ENCODE data around the gene MNAT1. TPM values are rescaled to one million over a fixed set of nuclear protein-coding genes. Genes with fewer than 3 reads are reported as not detected.

The MNAT1 gene
- total RNA-seq, 1 experiment from 2014 or later = 95.7 TPM

DNA sequence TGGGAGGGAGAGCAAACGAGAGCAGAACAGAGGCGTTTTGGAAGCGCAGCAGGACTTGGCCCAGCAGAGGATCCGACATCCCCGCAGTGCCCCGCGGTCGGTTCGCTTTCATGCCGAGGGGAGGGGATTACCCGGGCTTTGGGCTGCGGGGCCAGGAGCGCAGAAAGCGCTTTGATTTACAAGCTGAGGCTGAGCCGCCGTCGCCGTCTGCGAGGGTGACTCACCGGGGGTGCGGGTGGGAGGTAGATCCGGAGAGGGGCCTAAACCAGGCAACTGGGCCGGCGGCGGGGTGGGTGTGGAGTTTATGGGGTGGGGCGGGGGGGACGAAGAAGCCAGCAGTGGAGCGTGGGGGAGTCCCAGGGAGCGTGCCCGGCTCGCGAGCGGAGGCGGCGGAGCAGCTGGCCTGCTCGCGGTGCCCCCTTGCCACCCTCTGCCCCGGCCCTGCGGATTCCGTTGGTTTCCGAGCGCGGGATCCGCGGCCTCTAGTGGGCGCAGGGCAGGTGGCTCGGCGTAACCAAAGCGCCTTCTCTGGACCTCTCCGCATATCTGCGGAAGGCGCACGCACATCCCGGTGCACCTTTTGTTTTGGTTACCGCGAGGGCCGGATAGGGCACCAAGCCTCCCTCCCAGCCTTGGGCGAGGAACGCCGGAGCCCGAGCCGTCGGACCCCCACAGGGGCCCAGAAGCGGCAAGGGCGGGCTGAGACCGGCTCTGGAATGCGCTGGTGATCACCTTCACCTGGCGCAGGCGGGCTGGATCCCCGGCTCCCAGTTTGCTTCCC, 13.0 kb upstream of the MNAT1 start:
- peaks cover 32% of the 10 kb centered on the region for H4K20me1 ChIP-seq (ENCODE audit: low read length)
- peaks cover 27% of the 10 kb centered on the region for H3K4me1 ChIP-seq (ENCODE audit: insufficient read depth, low read length)
- TF ChIP-seq, protein P1, sequence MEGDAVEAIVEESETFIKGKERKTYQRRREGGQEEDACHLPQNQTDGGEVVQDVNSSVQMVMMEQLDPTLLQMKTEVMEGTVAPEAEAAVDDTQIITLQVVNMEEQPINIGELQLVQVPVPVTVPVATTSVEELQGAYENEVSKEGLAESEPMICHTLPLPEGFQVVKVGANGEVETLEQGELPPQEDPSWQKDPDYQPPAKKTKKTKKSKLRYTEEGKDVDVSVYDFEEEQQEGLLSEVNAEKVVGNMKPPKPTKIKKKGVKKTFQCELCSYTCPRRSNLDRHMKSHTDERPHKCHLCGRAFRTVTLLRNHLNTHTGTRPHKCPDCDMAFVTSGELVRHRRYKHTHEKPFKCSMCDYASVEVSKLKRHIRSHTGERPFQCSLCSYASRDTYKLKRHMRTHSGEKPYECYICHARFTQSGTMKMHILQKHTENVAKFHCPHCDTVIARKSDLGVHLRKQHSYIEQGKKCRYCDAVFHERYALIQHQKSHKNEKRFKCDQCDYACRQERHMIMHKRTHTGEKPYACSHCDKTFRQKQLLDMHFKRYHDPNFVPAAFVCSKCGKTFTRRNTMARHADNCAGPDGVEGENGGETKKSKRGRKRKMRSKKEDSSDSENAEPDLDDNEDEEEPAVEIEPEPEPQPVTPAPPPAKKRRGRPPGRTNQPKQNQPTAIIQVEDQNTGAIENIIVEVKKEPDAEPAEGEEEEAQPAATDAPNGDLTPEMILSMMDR (conservative IDR thresholded peaks at IDR 0.05; ENCODE audit: low read depth, low read length) = peak; percentile 62
- TF ChIP-seq EZH2 (IDR thresholded peaks at IDR 0.05; ENCODE audit: low read length, unreplicated experiment) = no peak
- TF ChIP-seq EZH2phosphoT487 (IDR thresholded peaks at IDR 0.05; ENCODE audit: borderline replicate concordance, low read length) = peak; percentile 55; the same call in 1 of the 2 replicates
- H3K79me2 ChIP-seq (ENCODE audit: low read length) = peaks cover 71% of the 10 kb centered on the region
- H3K27me3 ChIP-seq (ENCODE audit: low read length) = no peaks in the 10 kb centered on the region
- H3K9ac ChIP-seq (ENCODE audit: low read length) = peak overlapping the region; percentile 79
- ATAC-seq = peak; percentile 36
- H2AFZ ChIP-seq (ENCODE audit: low read length) = peak overlapping the region; percentile 84
- ChIA-PET POLR2A (ENCODE audit: unreplicated experiment) (interaction anchor here (0.5 to 1.5 kb wide), 6 partner anchors 38 to 493 kb away, joined by 3 to 39 read pairs (median 6); no protein-coding TSS in a partner anchor), CTCF (interaction anchor here (0.6 to 1.0 kb wide), 2 partner anchors 8 to 97 kb away, joined by 4 to 5 read pairs; no protein-coding TSS in a partner anchor)
- no peaks in the 10 kb centered on the region for H3K9me2 ChIP-seq (replicated peaks; ENCODE audit: low read length)
- DNase-seq = peak; percentile 85
- intact Hi-C loops (cut with micrococcal nuclease) = loop anchor here (1.0 to 5.0 kb wide), 7 partner anchors 56 to 476 kb away; no protein-coding TSS in a partner anchor
- H3F3A ChIP-seq (ENCODE audit: low read length, unreplicated experiment) = no peaks in the 10 kb centered on the region
- H3K9me3 ChIP-seq (ENCODE audit: low read length) = no peaks in the 10 kb centered on the region
- peak overlapping the region; percentile 34 for H3K27ac ChIP-seq (ENCODE audit: low read length)
- H3K4me2 ChIP-seq (ENCODE audit: low read length) = peak overlapping the region; percentile 87
- H3K36me3 ChIP-seq (ENCODE audit: low read depth, low read length) = peaks cover 23% of the 10 kb centered on the region
- peak overlapping the region; percentile 86 for H3K4me3 ChIP-seq (ENCODE audit: low read length)
- BruUV-seq (replicated peaks) = TSS peak; percentile 36

DNA sequence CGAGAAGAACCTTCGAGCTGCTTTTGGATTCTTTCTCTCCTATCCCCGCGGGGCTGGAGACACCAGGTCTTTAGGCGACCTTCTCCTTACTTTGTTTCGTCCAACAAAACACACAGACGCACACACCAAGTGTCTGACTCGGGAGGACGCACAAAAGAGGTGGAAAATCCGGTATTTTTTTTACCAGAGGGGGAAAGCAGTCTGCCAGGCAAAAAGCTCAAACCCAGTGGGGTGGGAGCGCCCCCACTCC, 12.5 kb upstream of the MNAT1 start:
- TF ChIP-seq, protein P1 (conservative IDR thresholded peaks at IDR 0.05; ENCODE audit: low read depth, low read length) = no peak
- TF ChIP-seq EZH2phosphoT487 (IDR thresholded peaks at IDR 0.05; ENCODE audit: borderline replicate concordance, low read length) (no peak), EZH2 (IDR thresholded peaks at IDR 0.05; ENCODE audit: low read length, unreplicated experiment) (no peak)

More for the DNA sequence above, 12.5 kb upstream of the MNAT1 start:
- TSS peak; percentile 10 for BruUV-seq (replicated peaks)
- peak overlapping the region; percentile 86 for H3K4me3 ChIP-seq (ENCODE audit: low read length)
- ATAC-seq = no peak; the same call in 1 of the 2 replicates
- peaks cover 27% of the 10 kb centered on the region for H3K4me1 ChIP-seq (ENCODE audit: insufficient read depth, low read length)
- intact Hi-C loops (cut with micrococcal nuclease) = loop anchor here (5.0 kb wide), 4 partner anchors 55 to 475 kb away; no protein-coding TSS in a partner anchor
- H3K9ac ChIP-seq (ENCODE audit: low read length) = peak overlapping the region; percentile 79
- no peaks in the 10 kb centered on the region for H3K27me3 ChIP-seq (ENCODE audit: low read length)
- peak; percentile 44 for DNase-seq
- peak overlapping the region; percentile 34 for H3K27ac ChIP-seq (ENCODE audit: low read length)
- CTCF ChIA-PET = interaction anchor here (0.7 kb wide), 1 partner anchor 65 kb away, joined by 3 read pairs; no protein-coding TSS in a partner anchor
- peaks cover 32% of the 10 kb centered on the region for H4K20me1 ChIP-seq (ENCODE audit: low read length)
- POLR2A ChIA-PET (ENCODE audit: unreplicated experiment) = interaction anchor here (0.8 to 1.5 kb wide), 2 partner anchors 72 to 97 kb away, joined by 3 read pairs; no protein-coding TSS in a partner anchor
- no peaks in the 10 kb centered on the region for H3F3A ChIP-seq (ENCODE audit: low read length, unreplicated experiment)
- H3K9me2 ChIP-seq (replicated peaks; ENCODE audit: low read length) = no peaks in the 10 kb centered on the region
- peak overlapping the region; percentile 87 for H3K4me2 ChIP-seq (ENCODE audit: low read length)
- peak overlapping the region; percentile 84 for H2AFZ ChIP-seq (ENCODE audit: low read length)
- H3K9me3 ChIP-seq (ENCODE audit: low read length) = no peaks in the 10 kb centered on the region
- H3K79me2 ChIP-seq (ENCODE audit: low read length) = peaks cover 67% of the 10 kb centered on the region
- H3K36me3 ChIP-seq (ENCODE audit: low read depth, low read length) = peaks cover 21% of the 10 kb centered on the region

Data from PC-3 (cell line).